Measurements from ENCODE around the gene RNF145.
"Not testable (repeated sequence)": the region's sequence is repeated elsewhere in the genome, so short reads cannot be mapped to it uniquely, and the experiment has no call there.

Gene RNF145, protein sequence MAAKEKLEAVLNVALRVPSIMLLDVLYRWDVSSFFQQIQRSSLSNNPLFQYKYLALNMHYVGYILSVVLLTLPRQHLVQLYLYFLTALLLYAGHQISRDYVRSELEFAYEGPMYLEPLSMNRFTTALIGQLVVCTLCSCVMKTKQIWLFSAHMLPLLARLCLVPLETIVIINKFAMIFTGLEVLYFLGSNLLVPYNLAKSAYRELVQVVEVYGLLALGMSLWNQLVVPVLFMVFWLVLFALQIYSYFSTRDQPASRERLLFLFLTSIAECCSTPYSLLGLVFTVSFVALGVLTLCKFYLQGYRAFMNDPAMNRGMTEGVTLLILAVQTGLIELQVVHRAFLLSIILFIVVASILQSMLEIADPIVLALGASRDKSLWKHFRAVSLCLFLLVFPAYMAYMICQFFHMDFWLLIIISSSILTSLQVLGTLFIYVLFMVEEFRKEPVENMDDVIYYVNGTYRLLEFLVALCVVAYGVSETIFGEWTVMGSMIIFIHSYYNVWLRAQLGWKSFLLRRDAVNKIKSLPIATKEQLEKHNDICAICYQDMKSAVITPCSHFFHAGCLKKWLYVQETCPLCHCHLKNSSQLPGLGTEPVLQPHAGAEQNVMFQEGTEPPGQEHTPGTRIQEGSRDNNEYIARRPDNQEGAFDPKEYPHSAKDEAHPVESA

GRCh38 chr5:159209438-159210209 lies at the start of gene RNF145:
TSS of gene RNF145 (minus strand) at chr5:159209553. CDS start at chr5:159203617, 5,936 bp downstream.
- peak; percentile 90 for DNase-seq

DNA sequence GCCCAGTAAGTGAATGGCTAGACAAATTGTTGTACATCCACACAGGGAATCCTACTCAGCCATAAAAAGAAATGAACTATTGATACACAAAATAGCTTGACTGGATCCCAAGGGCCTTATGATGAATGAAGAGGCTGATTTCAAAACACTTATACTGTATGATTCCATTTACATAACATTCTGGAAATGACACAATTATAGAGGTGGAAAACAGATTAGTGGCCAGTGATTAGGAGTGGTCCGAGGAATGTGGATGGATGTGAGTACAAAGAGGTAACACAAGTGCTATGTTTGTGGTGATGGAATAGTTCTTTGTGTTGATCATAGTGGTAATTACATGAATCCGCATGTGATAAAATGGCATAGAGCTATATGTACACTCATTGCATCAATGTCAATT lies 49.0 kb upstream of the RNF145 start:
- DNase-seq, result no peak

DNA sequence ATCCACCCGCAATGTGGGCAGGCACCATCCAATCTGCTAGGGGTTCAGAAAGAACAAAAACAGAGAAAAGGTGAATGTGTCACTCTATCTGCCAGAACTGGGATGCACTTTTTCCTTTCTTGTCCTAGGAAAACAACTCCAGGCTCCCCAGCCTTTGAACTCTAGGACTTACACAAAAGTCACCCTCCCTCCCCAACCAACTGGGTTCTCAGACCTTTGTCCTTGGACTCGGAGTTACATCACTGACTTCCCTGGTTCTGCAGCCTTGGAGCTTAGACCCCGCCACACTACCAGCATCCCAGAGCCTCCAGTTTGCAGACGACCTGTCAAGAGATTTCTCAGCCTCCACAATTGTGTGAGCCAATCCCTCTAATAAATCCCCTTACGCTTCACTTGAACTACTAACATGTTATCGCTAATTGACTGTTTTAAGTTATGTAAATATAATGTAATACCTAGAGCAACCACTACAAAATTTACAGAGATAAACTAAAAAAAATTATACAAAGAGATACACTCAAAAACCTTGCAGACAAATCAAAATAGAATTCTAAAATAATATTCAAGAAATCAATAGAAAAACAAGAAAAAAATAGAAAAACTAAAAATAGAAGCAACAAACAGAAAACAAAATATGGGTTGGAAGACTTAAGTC lies 48.4 kb upstream of the RNF145 start:
- no peak for DNase-seq

GRCh38 chr5:159257007-159257406 lies 47.7 kb upstream of the RNF145 start:
- DNase-seq, result no peak

DNA sequence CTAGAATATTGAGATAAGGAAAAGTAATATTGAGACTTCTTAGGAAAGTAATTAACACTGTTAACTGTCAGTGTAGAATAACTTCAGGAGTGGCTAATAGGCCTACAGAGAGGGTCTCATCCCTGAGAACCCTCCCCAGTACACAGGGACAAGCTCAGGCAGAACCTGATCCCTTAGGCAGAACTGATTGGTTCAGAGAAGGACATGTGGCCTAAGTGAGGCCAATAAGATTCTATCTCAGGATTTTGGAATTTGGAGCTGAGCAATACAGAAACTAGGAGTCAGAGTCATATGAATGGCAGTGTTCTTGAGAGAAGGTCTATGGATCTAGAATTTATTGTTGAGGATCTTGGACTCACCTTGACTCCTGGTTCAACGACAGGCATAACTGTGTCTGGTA lies 42.8 kb upstream of the RNF145 start:
- DNase-seq, result no peak

DNA sequence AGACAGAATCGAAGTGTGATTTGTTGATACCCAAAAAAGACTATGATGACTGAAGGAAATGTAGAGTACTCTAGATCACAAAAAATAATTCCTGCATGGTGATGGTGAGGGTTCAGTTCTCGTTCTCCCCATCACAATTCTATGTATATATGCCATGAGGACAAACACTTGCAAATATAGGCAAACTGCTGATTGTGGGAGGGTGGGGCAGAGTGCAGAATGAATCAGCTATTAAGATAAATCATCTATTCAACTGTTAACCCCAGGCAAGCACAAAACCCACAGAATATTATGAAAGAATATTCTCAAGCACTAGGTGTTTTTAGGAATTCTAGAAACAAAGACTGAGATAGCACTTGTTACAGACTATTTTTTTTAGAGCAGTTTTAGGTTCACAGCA lies 39.8 kb upstream of the RNF145 start:
- DNase-seq, result no peak

- no peak for DNase-seq
Measured at GRCh38 chr5:159244890-159245289, 35.5 kb upstream of the RNF145 start.

DNA sequence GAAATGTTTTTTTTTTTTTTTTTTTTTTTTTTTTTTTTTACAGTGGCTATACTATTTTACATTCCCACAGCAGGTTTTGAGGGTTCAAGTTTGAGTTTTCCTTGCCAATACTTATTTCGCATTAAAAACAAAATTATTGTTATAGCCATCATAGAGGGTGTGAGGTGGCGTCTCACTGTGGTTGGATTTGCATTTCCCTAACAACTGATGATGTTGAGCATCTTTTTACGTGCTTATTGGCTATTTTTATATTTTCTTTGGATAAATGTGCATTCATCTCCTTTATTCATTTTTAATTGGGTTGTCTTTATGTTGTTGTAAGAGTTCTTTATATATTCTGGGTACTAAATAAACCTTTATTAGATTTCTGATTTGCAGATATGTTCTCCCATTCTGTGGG lies 34.8 kb upstream of the RNF145 start:
- DNase-seq, result no peak

GRCh38 chr5:159243385-159243784 lies 34.0 kb upstream of the RNF145 start:
- DNase-seq, result no peak

DNA sequence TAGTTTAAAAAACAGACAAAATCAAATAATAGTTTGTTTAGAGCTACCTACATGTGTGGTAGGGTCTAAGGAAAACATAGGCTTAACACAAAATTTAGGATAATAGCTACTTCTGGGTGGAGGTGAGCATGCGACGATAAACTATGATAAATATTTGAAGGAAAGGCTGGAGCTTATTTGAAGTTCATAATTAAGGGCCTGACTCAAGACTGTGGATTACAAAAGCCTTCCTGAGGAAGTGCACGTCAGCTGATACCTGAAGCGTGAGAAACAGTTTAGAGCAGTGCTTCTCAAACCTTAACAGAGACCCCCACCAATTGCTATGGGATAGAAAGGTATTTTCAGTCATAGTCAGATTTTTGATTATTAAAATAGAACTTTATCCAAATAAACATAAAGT lies 33.3 kb upstream of the RNF145 start:
- DNase-seq, result no peak

DNA sequence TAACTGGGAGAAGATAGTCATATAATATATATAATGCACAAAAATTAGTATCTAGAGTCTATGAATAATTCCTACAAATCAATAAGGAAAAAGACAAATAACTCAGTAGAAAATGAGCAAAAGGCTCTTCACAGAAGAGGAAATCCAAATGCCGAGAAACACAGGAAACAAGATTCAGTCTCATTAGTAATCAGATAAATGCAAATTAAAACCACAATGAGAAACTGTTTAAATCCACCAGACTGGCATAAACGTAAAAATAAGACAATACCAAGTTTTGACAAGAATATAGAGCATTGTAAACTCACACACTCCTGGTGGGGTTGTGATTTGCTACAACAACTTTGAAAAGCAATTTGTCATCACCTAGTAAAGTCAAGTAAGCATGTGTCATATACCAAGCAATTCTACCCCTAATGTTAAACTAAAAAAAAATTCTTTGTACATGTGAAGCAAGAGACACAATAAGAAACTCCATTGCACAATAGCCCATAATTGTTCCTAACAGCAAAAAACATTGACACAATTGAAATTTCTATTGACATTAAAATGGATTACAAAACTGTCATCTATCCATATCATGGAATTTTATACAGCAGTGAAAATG lies 32.7 kb upstream of the RNF145 start:
- DNase-seq, result no peak

DNA sequence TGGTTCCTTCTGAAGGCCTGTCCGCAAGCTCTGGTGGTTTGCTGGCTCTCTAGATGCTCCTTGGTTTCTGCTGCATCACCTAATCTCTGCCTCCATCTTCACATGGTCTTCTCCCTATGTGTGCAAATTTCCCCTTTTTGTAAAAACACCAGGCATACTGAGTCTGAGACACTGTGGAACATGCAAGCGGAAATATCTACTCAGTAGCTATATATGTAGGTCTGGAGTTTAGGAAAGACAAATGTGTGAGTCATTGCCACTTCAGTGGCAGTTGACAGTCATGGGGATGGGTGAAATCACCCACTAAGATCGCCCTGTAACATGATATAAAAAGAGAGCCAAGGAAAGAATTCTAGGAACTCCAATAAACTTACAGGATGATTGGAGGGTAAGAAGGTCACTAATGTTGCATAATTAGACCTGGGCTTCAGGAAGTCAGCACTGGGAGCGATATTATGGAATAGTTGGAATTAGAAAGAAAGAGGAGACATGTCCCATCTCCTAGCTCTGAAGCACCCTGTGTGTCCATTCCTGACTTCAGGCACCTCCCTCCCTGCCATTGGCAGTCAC lies 31.0 kb upstream of the RNF145 start:
- no peak for DNase-seq

DNA sequence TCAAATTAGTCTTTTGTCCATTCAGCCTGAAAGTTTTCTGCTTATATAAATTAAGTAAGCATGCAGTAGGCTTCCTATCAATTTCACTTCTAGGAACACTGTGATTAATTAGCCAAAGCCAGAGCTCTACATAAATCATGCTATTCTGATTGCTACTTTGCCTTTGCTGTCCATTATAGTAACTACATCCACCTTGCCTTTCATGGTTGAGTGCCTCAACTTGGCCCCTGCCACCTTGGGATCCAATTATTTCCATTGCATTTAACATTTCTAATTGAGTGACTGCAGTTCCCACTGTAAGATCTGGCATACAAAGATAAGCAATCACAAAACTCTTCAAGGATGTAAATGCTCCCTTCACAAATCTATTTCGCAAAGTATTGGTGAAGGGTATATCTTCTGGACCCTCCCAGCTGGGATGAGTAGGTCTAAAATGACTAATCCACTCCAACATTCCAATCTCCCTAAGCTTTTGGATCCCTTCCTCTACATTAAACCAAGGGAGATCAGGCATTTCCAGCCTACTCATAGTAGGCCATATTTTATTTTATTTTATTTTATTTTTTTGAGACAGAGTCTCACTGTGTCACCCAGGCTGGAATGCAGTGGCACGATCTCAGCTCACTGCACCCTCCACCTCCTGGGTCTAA lies 26.6 kb upstream of the RNF145 start:
- not testable (repeated sequence) for DNase-seq

DNA sequence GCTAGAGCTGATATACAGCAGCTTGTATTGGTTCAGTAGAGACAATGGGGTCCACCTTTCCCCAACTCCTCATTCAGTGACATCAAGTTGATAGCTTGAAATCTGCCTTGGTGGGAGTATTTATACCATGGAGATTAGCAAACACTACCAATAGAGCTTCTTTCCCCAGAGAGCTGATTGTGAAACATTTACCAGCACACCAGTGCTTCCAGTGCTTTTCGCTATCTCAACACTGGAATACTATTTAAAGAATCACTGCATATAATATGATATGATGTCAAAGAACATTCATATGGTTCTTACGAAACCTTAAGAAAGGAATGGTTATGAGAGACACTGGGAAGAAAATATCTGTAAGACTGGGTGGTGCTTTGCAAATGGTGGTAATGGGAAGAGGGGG lies 21.8 kb upstream of the RNF145 start:
- no peak for DNase-seq

DNA sequence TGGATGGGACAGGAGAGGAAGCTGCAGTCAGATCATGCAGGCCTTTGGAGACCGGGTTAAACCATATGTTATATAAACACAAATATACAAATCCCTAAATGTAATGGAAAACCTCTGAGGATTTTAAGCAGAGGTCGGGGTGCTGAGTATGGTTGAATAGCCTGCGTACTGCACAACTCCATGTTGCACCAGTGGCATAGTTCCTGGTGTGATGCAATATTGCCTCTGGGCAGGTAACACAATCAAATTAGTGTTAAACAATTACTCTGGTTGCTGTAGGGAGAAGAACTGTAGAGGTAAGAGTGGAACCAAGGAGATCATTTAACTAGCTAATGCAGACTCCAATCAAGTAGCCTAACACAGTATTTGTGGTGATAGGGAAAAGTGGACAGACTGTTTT lies 21.3 kb upstream of the RNF145 start:
- no peak for DNase-seq

DNA sequence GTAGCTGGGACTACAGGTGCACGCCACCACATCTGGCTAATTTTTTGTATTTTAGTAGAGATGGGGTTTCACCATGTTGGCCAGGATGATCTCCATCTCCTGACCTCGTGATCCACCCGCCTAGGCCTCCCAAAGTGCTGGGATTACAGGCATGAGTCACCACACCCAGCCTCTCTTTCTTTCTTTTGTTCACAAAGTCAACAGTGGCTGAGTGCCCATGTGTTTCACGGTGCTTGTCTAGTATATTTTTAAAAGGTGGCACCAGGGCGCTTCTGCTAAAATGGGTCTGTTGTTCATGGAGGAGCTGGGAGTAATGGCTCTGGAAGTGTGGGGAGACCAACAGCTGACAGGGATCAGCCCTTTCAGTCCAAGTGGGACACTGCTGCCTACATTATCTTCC lies 18.7 kb upstream of the RNF145 start:
- not testable (repeated sequence) for DNase-seq

GRCh38 chr5:159227452-159227851 lies 18.1 kb upstream of the RNF145 start:
- no peak for DNase-seq

DNA sequence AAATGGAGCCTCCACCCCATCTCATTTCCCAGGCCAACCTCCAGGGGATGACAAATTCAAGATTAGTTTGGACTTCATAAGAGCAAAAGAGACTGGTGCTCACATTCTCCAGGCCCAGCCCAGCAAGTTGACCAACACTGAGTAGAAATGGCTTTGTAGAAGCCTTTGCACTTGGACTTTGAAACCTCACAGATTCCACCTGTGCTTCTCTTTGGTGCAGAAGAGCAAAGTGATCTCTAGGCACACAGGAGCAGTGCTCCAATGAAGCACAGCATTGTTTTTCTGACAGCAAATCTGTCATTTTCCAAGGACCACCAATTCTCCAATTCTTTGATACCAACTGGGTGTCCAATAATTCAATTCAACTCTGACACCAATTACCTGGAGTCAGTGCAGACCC lies 17.1 kb upstream of the RNF145 start:
- DNase-seq, result no peak

DNA sequence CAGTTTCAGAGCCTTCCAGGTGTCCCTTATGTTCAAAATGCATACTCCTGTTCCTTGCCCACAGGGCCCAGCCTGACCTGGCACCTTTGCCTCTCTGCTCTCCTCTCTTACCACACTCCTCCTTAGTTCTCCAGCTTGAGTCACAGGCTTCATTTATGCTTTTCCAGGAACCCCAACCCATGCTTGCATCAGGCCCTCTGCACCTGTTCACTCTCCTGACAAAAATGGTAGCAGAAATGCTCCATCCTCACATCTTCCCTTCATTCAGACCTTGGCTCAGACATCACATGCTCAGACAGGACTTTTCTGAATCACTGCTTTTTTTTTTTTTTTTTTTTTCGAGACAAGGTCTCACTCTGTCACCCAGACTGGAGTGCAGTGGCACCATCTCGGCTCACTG lies 15.1 kb upstream of the RNF145 start:
- DNase-seq, result no peak

GRCh38 chr5:159223469-159223868 lies 14.1 kb upstream of the RNF145 start:
- no peak for DNase-seq

- DNase-seq, result no peak
Measured at GRCh38 chr5:159220206-159220605, 10.9 kb upstream of the RNF145 start.

DNA sequence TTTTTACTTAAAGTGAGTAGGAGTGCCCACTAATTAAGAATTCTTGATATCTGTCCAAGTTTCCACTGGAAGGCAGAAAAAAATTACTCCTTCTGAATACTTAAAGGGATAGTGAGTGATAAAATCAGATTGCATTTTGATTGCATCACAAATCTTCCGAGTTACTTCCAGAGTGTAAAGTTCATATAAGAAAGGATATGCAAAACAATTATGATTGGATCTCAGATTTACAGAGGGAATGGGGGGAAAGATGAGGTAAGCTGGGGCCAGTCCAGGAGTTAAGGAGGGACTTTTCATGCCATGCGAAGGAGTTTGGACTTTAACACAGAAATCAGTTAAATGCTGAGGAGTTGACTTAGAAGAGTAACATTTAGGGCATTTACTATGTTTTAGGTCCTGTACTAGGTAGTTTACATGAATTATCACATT lies 9.3 kb upstream of the RNF145 start:
- no peak for DNase-seq

Data from left hindlimb (tissue), 1 donor.